ENCODE measurements around the gene NBAS. TPM values are rescaled to one million over a fixed set of nuclear protein-coding genes. Genes with fewer than 3 reads are reported as not detected.

The NBAS gene
- polyA plus RNA-seq, 1 donor from 2014 or later, result 31.9 TPM

- Histone ChIP-seq H3F3A (ENCODE audit: insufficient read depth, low read length, poor library complexity, severe bottlenecking) (no peaks in the 10 kb centered on the region), H3K4me2 (ENCODE audit: low read length) (no peak overlapping the region), H3K27ac (ENCODE audit: low read length) (no peak overlapping the region), H3K9ac (ENCODE audit: low read length) (no peak overlapping the region), H3K27me3 (ENCODE audit: insufficient read depth, low read depth, low read length) (no peaks in the 10 kb centered on the region), H3K36me3 (ENCODE audit: insufficient read depth, low read length) (no peaks in the 10 kb centered on the region), H2AFZ (ENCODE audit: low read depth, low read length) (no peak overlapping the region), H3K79me2 (replicated peaks; ENCODE audit: insufficient read depth, low read length) (no peaks in the 10 kb centered on the region), H3K9me2 (ENCODE audit: insufficient read depth, low read length) (no peaks in the 10 kb centered on the region), H4K20me1 (ENCODE audit: insufficient read depth) (no peaks in the 10 kb centered on the region), H3K4me3 (ENCODE audit: low read length) (no peak overlapping the region), H3K9me3 (ENCODE audit: low read length) (no peaks in the 10 kb centered on the region)
- TF ChIP-seq MXI1 (conservative IDR thresholded peaks at IDR 0.05; ENCODE audit: poor library complexity, severe bottlenecking), result no peak
- TF ChIP-seq, protein P1, sequence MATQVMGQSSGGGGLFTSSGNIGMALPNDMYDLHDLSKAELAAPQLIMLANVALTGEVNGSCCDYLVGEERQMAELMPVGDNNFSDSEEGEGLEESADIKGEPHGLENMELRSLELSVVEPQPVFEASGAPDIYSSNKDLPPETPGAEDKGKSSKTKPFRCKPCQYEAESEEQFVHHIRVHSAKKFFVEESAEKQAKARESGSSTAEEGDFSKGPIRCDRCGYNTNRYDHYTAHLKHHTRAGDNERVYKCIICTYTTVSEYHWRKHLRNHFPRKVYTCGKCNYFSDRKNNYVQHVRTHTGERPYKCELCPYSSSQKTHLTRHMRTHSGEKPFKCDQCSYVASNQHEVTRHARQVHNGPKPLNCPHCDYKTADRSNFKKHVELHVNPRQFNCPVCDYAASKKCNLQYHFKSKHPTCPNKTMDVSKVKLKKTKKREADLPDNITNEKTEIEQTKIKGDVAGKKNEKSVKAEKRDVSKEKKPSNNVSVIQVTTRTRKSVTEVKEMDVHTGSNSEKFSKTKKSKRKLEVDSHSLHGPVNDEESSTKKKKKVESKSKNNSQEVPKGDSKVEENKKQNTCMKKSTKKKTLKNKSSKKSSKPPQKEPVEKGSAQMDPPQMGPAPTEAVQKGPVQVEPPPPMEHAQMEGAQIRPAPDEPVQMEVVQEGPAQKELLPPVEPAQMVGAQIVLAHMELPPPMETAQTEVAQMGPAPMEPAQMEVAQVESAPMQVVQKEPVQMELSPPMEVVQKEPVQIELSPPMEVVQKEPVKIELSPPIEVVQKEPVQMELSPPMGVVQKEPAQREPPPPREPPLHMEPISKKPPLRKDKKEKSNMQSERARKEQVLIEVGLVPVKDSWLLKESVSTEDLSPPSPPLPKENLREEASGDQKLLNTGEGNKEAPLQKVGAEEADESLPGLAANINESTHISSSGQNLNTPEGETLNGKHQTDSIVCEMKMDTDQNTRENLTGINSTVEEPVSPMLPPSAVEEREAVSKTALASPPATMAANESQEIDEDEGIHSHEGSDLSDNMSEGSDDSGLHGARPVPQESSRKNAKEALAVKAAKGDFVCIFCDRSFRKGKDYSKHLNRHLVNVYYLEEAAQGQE (IDR thresholded peaks at IDR 0.05; ENCODE audit: borderline replicate concordance), result no peak
- TF ChIP-seq RAD21 (conservative IDR thresholded peaks at IDR 0.05), result no peak
- no peak for TF ChIP-seq TAF1 (IDR thresholded peaks at IDR 0.05; ENCODE audit: low read depth)
- TF ChIP-seq EP300 (conservative IDR thresholded peaks at IDR 0.05; ENCODE audit: poor library complexity, severe bottlenecking), result no peak
- TF ChIP-seq POLR2AphosphoS5 (IDR thresholded peaks at IDR 0.05), result no peak
- TF ChIP-seq EZH2 (IDR thresholded peaks at IDR 0.05; ENCODE audit: borderline replicate concordance, insufficient read depth, low read length, poor library complexity, severe bottlenecking), result no peak
- no peak for TF ChIP-seq SMC3 (conservative IDR thresholded peaks at IDR 0.05; ENCODE audit: poor library complexity)
- TF ChIP-seq, protein P2, sequence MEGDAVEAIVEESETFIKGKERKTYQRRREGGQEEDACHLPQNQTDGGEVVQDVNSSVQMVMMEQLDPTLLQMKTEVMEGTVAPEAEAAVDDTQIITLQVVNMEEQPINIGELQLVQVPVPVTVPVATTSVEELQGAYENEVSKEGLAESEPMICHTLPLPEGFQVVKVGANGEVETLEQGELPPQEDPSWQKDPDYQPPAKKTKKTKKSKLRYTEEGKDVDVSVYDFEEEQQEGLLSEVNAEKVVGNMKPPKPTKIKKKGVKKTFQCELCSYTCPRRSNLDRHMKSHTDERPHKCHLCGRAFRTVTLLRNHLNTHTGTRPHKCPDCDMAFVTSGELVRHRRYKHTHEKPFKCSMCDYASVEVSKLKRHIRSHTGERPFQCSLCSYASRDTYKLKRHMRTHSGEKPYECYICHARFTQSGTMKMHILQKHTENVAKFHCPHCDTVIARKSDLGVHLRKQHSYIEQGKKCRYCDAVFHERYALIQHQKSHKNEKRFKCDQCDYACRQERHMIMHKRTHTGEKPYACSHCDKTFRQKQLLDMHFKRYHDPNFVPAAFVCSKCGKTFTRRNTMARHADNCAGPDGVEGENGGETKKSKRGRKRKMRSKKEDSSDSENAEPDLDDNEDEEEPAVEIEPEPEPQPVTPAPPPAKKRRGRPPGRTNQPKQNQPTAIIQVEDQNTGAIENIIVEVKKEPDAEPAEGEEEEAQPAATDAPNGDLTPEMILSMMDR (IDR thresholded peaks at IDR 0.05; ENCODE audit: poor library complexity, severe bottlenecking), result no peak
These were observed 443.6 kb downstream of the NBAS start for GRCh38 chr2:15117409-15118050.

Other genes starting within 250 kb of the NBAS start
- 141 and 159 TPM in 2 replicates for gene DDX1, start 30.5 kb upstream of the NBAS start, polyA plus RNA-seq

Data from neural cell (in vitro differentiated cells).